ENCODE results near the gene EN1.

EN1 gene

GRCh38 chr2:118834901-118835745, 12.3 kb downstream of the EN1 start:
- H3K4me1 ChIP-seq (ENCODE audit: control insufficient read depth, insufficient read depth, low read length, poor library complexity, severe bottlenecking): no peaks in the 10 kb centered on the region
- H3K27me3 ChIP-seq (replicated peaks; ENCODE audit: control insufficient read depth, insufficient read depth, low read length, poor library complexity, severe bottlenecking): peaks cover 64% of the 10 kb centered on the region
- no peak for DNase-seq
- H3K4me3 ChIP-seq (ENCODE audit: insufficient read depth, low read depth, low read length, poor library complexity, severe bottlenecking): peak overlapping the region; percentile 42
- H3K27ac ChIP-seq (ENCODE audit: insufficient read depth, low read length, poor library complexity, severe bottlenecking): no peak overlapping the region
- H3K36me3 ChIP-seq (ENCODE audit: control insufficient read depth, insufficient read depth, low read length): no peaks in the 10 kb centered on the region
- H3K9me3 ChIP-seq (ENCODE audit: control insufficient read depth, low read length): no peaks in the 10 kb centered on the region

GRCh38 chr2:118834440-118834810, 13.0 kb downstream of the EN1 start:
- no peaks in the 10 kb centered on the region for H3K4me1 ChIP-seq (ENCODE audit: control insufficient read depth, insufficient read depth, low read length, poor library complexity, severe bottlenecking)
- H3K36me3 ChIP-seq (ENCODE audit: control insufficient read depth, insufficient read depth, low read length): no peaks in the 10 kb centered on the region
- peaks cover 64% of the 10 kb centered on the region for H3K27me3 ChIP-seq (replicated peaks; ENCODE audit: control insufficient read depth, insufficient read depth, low read length, poor library complexity, severe bottlenecking)
- no peak overlapping the region for H3K4me3 ChIP-seq (ENCODE audit: insufficient read depth, low read depth, low read length, poor library complexity, severe bottlenecking)
- no peak for DNase-seq
- no peak overlapping the region for H3K27ac ChIP-seq (ENCODE audit: insufficient read depth, low read length, poor library complexity, severe bottlenecking)
- H3K9me3 ChIP-seq (ENCODE audit: control insufficient read depth, low read length): no peaks in the 10 kb centered on the region

GRCh38 chr2:118833716-118834439, 13.6 kb downstream of the EN1 start:
- peaks cover 62% of the 10 kb centered on the region for H3K27me3 ChIP-seq (replicated peaks; ENCODE audit: control insufficient read depth, insufficient read depth, low read length, poor library complexity, severe bottlenecking)

GRCh38 chr2:118832791-118833715, 14.4 kb downstream of the EN1 start:
- Histone ChIP-seq H3K27ac (ENCODE audit: insufficient read depth, low read length, poor library complexity, severe bottlenecking) (no peak overlapping the region), H3K27me3 (replicated peaks; ENCODE audit: control insufficient read depth, insufficient read depth, low read length, poor library complexity, severe bottlenecking) (peaks cover 58% of the 10 kb centered on the region), H3K36me3 (ENCODE audit: control insufficient read depth, insufficient read depth, low read length) (no peaks in the 10 kb centered on the region), H3K4me1 (ENCODE audit: control insufficient read depth, insufficient read depth, low read length, poor library complexity, severe bottlenecking) (no peaks in the 10 kb centered on the region), H3K9me3 (ENCODE audit: control insufficient read depth, low read length) (no peaks in the 10 kb centered on the region), H3K4me3 (ENCODE audit: insufficient read depth, low read depth, low read length, poor library complexity, severe bottlenecking) (no peak overlapping the region)
- DNase-seq: no peak

More at GRCh38 chr2:118833716-118834439, 13.6 kb downstream of the EN1 start:
- H3K36me3 ChIP-seq (ENCODE audit: control insufficient read depth, insufficient read depth, low read length): no peaks in the 10 kb centered on the region
- H3K27ac ChIP-seq (ENCODE audit: insufficient read depth, low read length, poor library complexity, severe bottlenecking): no peak overlapping the region
- no peak for DNase-seq
- no peak overlapping the region for H3K4me3 ChIP-seq (ENCODE audit: insufficient read depth, low read depth, low read length, poor library complexity, severe bottlenecking)
- no peaks in the 10 kb centered on the region for H3K4me1 ChIP-seq (ENCODE audit: control insufficient read depth, insufficient read depth, low read length, poor library complexity, severe bottlenecking)
- H3K9me3 ChIP-seq (ENCODE audit: control insufficient read depth, low read length): no peaks in the 10 kb centered on the region

- Histone ChIP-seq H3K27me3 (replicated peaks; ENCODE audit: control insufficient read depth, insufficient read depth, low read length, poor library complexity, severe bottlenecking) (peaks cover 53% of the 10 kb centered on the region), H3K4me3 (ENCODE audit: insufficient read depth, low read depth, low read length, poor library complexity, severe bottlenecking) (no peak overlapping the region), H3K4me1 (ENCODE audit: control insufficient read depth, insufficient read depth, low read length, poor library complexity, severe bottlenecking) (no peaks in the 10 kb centered on the region), H3K36me3 (ENCODE audit: control insufficient read depth, insufficient read depth, low read length) (no peaks in the 10 kb centered on the region), H3K27ac (ENCODE audit: insufficient read depth, low read length, poor library complexity, severe bottlenecking) (no peak overlapping the region), H3K9me3 (ENCODE audit: control insufficient read depth, low read length) (no peaks in the 10 kb centered on the region)
- no peak for DNase-seq
Measured at GRCh38 chr2:118832071-118832790, 15.2 kb downstream of the EN1 start.

GRCh38 chr2:118830881-118831280, 16.6 kb downstream of the EN1 start:
- no peak overlapping the region for H3K4me3 ChIP-seq (ENCODE audit: insufficient read depth, low read depth, low read length, poor library complexity, severe bottlenecking)
- H3K27ac ChIP-seq (ENCODE audit: insufficient read depth, low read length, poor library complexity, severe bottlenecking): no peak overlapping the region
- DNase-seq: no peak
- H3K4me1 ChIP-seq (ENCODE audit: control insufficient read depth, insufficient read depth, low read length, poor library complexity, severe bottlenecking): no peaks in the 10 kb centered on the region
- H3K36me3 ChIP-seq (ENCODE audit: control insufficient read depth, insufficient read depth, low read length): no peaks in the 10 kb centered on the region
- H3K27me3 ChIP-seq (replicated peaks; ENCODE audit: control insufficient read depth, insufficient read depth, low read length, poor library complexity, severe bottlenecking): peaks cover 40% of the 10 kb centered on the region
- no peaks in the 10 kb centered on the region for H3K9me3 ChIP-seq (ENCODE audit: control insufficient read depth, low read length)

- Histone ChIP-seq H3K36me3 (ENCODE audit: control insufficient read depth, insufficient read depth, low read length) (no peaks in the 10 kb centered on the region), H3K27ac (ENCODE audit: insufficient read depth, low read length, poor library complexity, severe bottlenecking) (no peak overlapping the region), H3K4me3 (ENCODE audit: insufficient read depth, low read depth, low read length, poor library complexity, severe bottlenecking) (no peak overlapping the region), H3K27me3 (replicated peaks; ENCODE audit: control insufficient read depth, insufficient read depth, low read length, poor library complexity, severe bottlenecking) (peaks cover 32% of the 10 kb centered on the region), H3K4me1 (ENCODE audit: control insufficient read depth, insufficient read depth, low read length, poor library complexity, severe bottlenecking) (no peaks in the 10 kb centered on the region), H3K9me3 (ENCODE audit: control insufficient read depth, low read length) (no peaks in the 10 kb centered on the region)
- no peak for DNase-seq
Measured at GRCh38 chr2:118830118-118830517, 17.3 kb downstream of the EN1 start.

GRCh38 chr2:118826093-118826492, 21.4 kb downstream of the EN1 start:
- Histone ChIP-seq H3K27ac (ENCODE audit: insufficient read depth, low read length, poor library complexity, severe bottlenecking) (no peak overlapping the region), H3K9me3 (ENCODE audit: control insufficient read depth, low read length) (no peaks in the 10 kb centered on the region), H3K36me3 (ENCODE audit: control insufficient read depth, insufficient read depth, low read length) (no peaks in the 10 kb centered on the region), H3K27me3 (replicated peaks; ENCODE audit: control insufficient read depth, insufficient read depth, low read length, poor library complexity, severe bottlenecking) (no peaks in the 10 kb centered on the region), H3K4me1 (ENCODE audit: control insufficient read depth, insufficient read depth, low read length, poor library complexity, severe bottlenecking) (no peaks in the 10 kb centered on the region), H3K4me3 (ENCODE audit: insufficient read depth, low read depth, low read length, poor library complexity, severe bottlenecking) (no peak overlapping the region)
- DNase-seq: no peak

- H3K27me3 ChIP-seq (replicated peaks; ENCODE audit: control insufficient read depth, insufficient read depth, low read length, poor library complexity, severe bottlenecking): no peaks in the 10 kb centered on the region
- DNase-seq: no peak
Measured at GRCh38 chr2:118823633-118824032, 23.8 kb downstream of the EN1 start.

More at GRCh38 chr2:118823633-118824032, 23.8 kb downstream of the EN1 start:
- Histone ChIP-seq H3K4me1 (ENCODE audit: control insufficient read depth, insufficient read depth, low read length, poor library complexity, severe bottlenecking) (no peaks in the 10 kb centered on the region), H3K27ac (ENCODE audit: insufficient read depth, low read length, poor library complexity, severe bottlenecking) (no peak overlapping the region), H3K36me3 (ENCODE audit: control insufficient read depth, insufficient read depth, low read length) (no peaks in the 10 kb centered on the region), H3K9me3 (ENCODE audit: control insufficient read depth, low read length) (no peaks in the 10 kb centered on the region), H3K4me3 (ENCODE audit: insufficient read depth, low read depth, low read length, poor library complexity, severe bottlenecking) (no peak overlapping the region)

All from effector memory CD4-positive, alpha-beta T cell (primary cell).